HCT116 (cell line): ENCODE measurements around the gene PDE6B. TPM values are rescaled to one million over a fixed set of nuclear protein-coding genes. Genes with fewer than 3 reads are reported as not detected.

Experiments used
- ATAC-seq: fragments of 200-7000 bp; cut with Tn5 transposase; 2 replicates; pipeline ENCODE4 v1.9.1; 2020; ENCODE audit warnings: mild to moderate bottlenecking, moderate library complexity
- BruUV-seq: library from RNA; stranded (reverse); fragments of 400-500 nt; replicated peaks from 2 replicates; lab custom pipeline; 2021; lab: Mats Ljungman, UMichigan
- CTCF ChIA-PET: fragments of 300-600 bp; sonication (Branson Sonifier 250); formaldehyde crosslinking; loops from one replicate; lab custom pipeline; 2021; ENCODE audit warnings: antibody characterized with exemption; lab: Charles Lee
- POLR2A ChIA-PET: fragments of 300-600, 350-600 bp; sonication (Branson Sonifier 250); formaldehyde crosslinking; loops from one replicate; lab custom pipeline; 2021; ENCODE audit warnings: antibody characterized with exemption; lab: Charles Lee
- RAD21 ChIA-PET, 2 experiments: fragments of 300-600 bp; sonication (Branson Sonifier 250); formaldehyde crosslinking; loops; one replicate each; lab custom pipeline; 2023; ENCODE audit warnings: low total read pairs in 2 of 2; ENCODE audit not compliant: uncharacterized antibody in 2 of 2, unreplicated experiment in 2 of 2, low non-redundant PET in 1 of 2; lab: Charles Lee
- DNase-seq: peaks from one replicate; pipeline ENCODE4 v3.0.0-alpha.2; 2010; ENCODE audit warnings: low read depth, low spot score
- H2AFZ ChIP-seq: fragments of 200-600 bp; shearing (Covaris generic), sonication (generic); 2 replicates; pipeline ENCODE4 v1.6.1; 2017; ENCODE audit warnings: low read depth, mixed run types, mixed read lengths, antibody characterized with exemption, low read length; ENCODE audit not compliant: poor library complexity, severe bottlenecking
- H3K27ac ChIP-seq: 2 replicates; pipeline ENCODE4 v1.5.1; 2012; ENCODE audit warnings: low read depth, low read length
- H3K27me3 ChIP-seq: fragments of 200-600 bp; sonication (generic); 2 replicates; pipeline ENCODE4 v1.6.1; 2016; ENCODE audit warnings: mixed run types, low read length, mixed read lengths; ENCODE audit not compliant: insufficient read depth
- H3K36me3 ChIP-seq, 2 experiments: fragments of 200-500 bp in 1 of 2; fragments of 200-600 bp in 1 of 2; sonication (Bioruptor generic) in 1 of 2; sonication (generic) in 1 of 2; 2 replicates each; pipeline versions ENCODE4 v1.5.1 to v1.6.1; 2014 to 2016; ENCODE audit warnings: low read length in 2 of 2, inconsistent platforms in 1 of 2, mixed read lengths in 1 of 2, mixed run types in 1 of 2; ENCODE audit not compliant: insufficient read depth in 2 of 2, control insufficient read depth in 1 of 2
- H3K4me1 ChIP-seq, 2 experiments: fragments of 200-600 bp in 1 of 2; sonication (generic) in 1 of 2; 2 replicates each; pipeline versions ENCODE4 v1.5.1 to v1.6.1; 2012 to 2017; ENCODE audit warnings: low read length in 2 of 2, inconsistent platforms in 1 of 2, mild to moderate bottlenecking in 1 of 2, mixed read lengths in 1 of 2, mixed run types in 1 of 2, moderate library complexity in 1 of 2; ENCODE audit not compliant: insufficient read depth in 2 of 2, control insufficient read depth in 1 of 2
- H3K4me2 ChIP-seq: fragments of 200-600 bp; sonication (generic); 2 replicates; pipeline ENCODE4 v1.6.1; 2017; ENCODE audit warnings: mixed run types, low read length, mixed read lengths
- H3K4me3 ChIP-seq, 2 experiments: fragments of 200-600 bp in 1 of 2; sonication (generic) in 1 of 2; replicated peaks in 1 of 2; 2 replicates each; pipeline ENCODE4 v1.5.1; 2011 to 2016; ENCODE audit warnings: low read length in 2 of 2, control low read depth in 1 of 2, low read depth in 1 of 2, mild to moderate bottlenecking in 1 of 2, mixed read lengths in 1 of 2, mixed run types in 1 of 2
- H3K79me2 ChIP-seq: fragments of 200-600 bp; sonication (generic); 2 replicates; pipeline ENCODE4 v1.6.1; 2017; ENCODE audit warnings: mild to moderate bottlenecking, mixed run types, low read length, moderate library complexity, mixed read lengths; ENCODE audit not compliant: insufficient read depth
- H3K9ac ChIP-seq: fragments of 200-600 bp; sonication (generic); 2 replicates; pipeline ENCODE4 v1.6.1; 2016; ENCODE audit warnings: low read length, mixed read lengths
- H3K9me2 ChIP-seq: fragments of 200-600 bp; sonication (generic), shearing (Covaris generic); 2 replicates; pipeline ENCODE4 v1.6.1; 2017; ENCODE audit warnings: mixed run types, mild to moderate bottlenecking, moderate library complexity; ENCODE audit not compliant: insufficient read depth
- H3K9me3 ChIP-seq, 2 experiments: fragments of 200-500 bp in 1 of 2; fragments of 200-600 bp in 1 of 2; sonication (Bioruptor generic) in 1 of 2; sonication (generic) in 1 of 2; 2 replicates each; pipeline ENCODE4 v1.6.1; 2014 to 2017; ENCODE audit warnings: low read length in 2 of 2, mixed read lengths in 2 of 2, inconsistent platforms in 1 of 2, low read depth in 1 of 2, mild to moderate bottlenecking in 1 of 2, mixed run types in 1 of 2, moderate library complexity in 1 of 2; ENCODE audit not compliant: control insufficient read depth in 1 of 2, insufficient read depth in 1 of 2
- H4K20me1 ChIP-seq: fragments of 200-600 bp; sonication (generic), shearing (Covaris generic); 2 replicates; pipeline ENCODE4 v1.6.1; 2017; ENCODE audit warnings: mixed run types, mild to moderate bottlenecking, moderate library complexity; ENCODE audit not compliant: insufficient read depth
- CBX3 ChIP-seq: IDR thresholded peaks from 2 replicates; pipeline ENCODE4 v1.6.1; 2012; ENCODE audit warnings: low read depth
- EGR1 ChIP-seq: IDR thresholded peaks from 2 replicates; pipeline ENCODE4 v1.6.1; 2012; ENCODE audit warnings: low read depth
- ELF1 ChIP-seq: IDR thresholded peaks from 2 replicates; pipeline ENCODE4 v1.6.1; 2012; ENCODE audit warnings: low read depth, borderline replicate concordance
- EZH2 ChIP-seq: fragments of 200-600 bp; sonication (generic); IDR thresholded peaks from 2 replicates; pipeline ENCODE4 v1.6.1; 2017; ENCODE audit warnings: antibody characterized with exemption, mixed run types
- EZH2phosphoT487 ChIP-seq: fragments of 200-600 bp; IDR thresholded peaks from 2 replicates; pipeline ENCODE4 v1.6.1; 2018; ENCODE audit warnings: antibody characterized with exemption, borderline replicate concordance
- JUND ChIP-seq: IDR thresholded peaks from 2 replicates; pipeline ENCODE4 v1.6.1; 2012
- MAX ChIP-seq: IDR thresholded peaks from 2 replicates; pipeline ENCODE4 v1.6.1; 2012
- POLR2A ChIP-seq: IDR thresholded peaks from 2 replicates; pipeline ENCODE4 v1.7.0; 2011; ENCODE audit warnings: borderline replicate concordance; ENCODE audit not compliant: insufficient read depth, insufficient read length; ENCODE audit errors: extremely low read depth
- RAD21 ChIP-seq: IDR thresholded peaks from 2 replicates; pipeline ENCODE4 v1.6.1; 2012; ENCODE audit warnings: low read depth, mild to moderate bottlenecking
- SIN3A ChIP-seq: IDR thresholded peaks from 2 replicates; pipeline ENCODE4 v1.6.1; 2012; ENCODE audit warnings: low read depth
- SP1 ChIP-seq: IDR thresholded peaks from 2 replicates; pipeline ENCODE4 v1.6.1; 2012; ENCODE audit warnings: low read depth
- SRF ChIP-seq: IDR thresholded peaks from 2 replicates; pipeline ENCODE4 v1.6.1; 2012; ENCODE audit warnings: low read depth
- YY1 ChIP-seq: IDR thresholded peaks from 2 replicates; pipeline ENCODE4 v1.6.1; 2011; ENCODE audit warnings: low read length, low read depth, moderate library complexity, mild to moderate bottlenecking; ENCODE audit not compliant: insufficient replicate concordance; ENCODE audit errors: extremely low read depth
- ZBTB33 ChIP-seq: IDR thresholded peaks from 2 replicates; pipeline ENCODE4 v1.6.1; 2011; ENCODE audit warnings: mild to moderate bottlenecking, low read length, moderate library complexity; ENCODE audit not compliant: insufficient replicate concordance; ENCODE audit errors: extremely low read depth
- ZFX ChIP-seq: fragments of 450-650 bp; IDR thresholded peaks from 2 replicates; pipeline ENCODE4 v1.6.1; 2017
- ZNF274 ChIP-seq: fragments of 200-500 bp; sonication (Bioruptor generic); IDR thresholded peaks from 2 replicates; pipeline ENCODE4 v1.6.1; 2014; ENCODE audit warnings: mild to moderate bottlenecking, low read depth, low read length, inconsistent platforms
- intact Hi-C: fragments of 100-400 bp; cut with micrococcal nuclease; formaldehyde crosslinking; loops from 2 replicates; pipeline ENCODE4 v1.10.0; 2022
- total RNA-seq: library from RNA; stranded (reverse); gene quantifications from one replicate; pipeline ENCODE4 v1.2.1, GENCODE V29; 2021; ENCODE audit not compliant: unreplicated experiment

The PDE6B gene
- total RNA-seq, 1 experiment from 2014 or later = not detected

GRCh38 chr4:650461-650860 is 25.1 kb downstream of the PDE6B start:
- POLR2A ChIA-PET = no interaction called here
- BruUV-seq = no TSS peak
- Histone ChIP-seq H3K9me3 (no peaks in the 10 kb centered on the region), H3K9ac (no peak overlapping the region), H3K4me3 (no peak overlapping the region), H3K27me3 (no peaks in the 10 kb centered on the region), H3K4me1 (no peaks in the 10 kb centered on the region), H3K36me3 (no peaks in the 10 kb centered on the region), H4K20me1 (no peaks in the 10 kb centered on the region), H3K27ac (no peak overlapping the region), H3K79me2 (no peaks in the 10 kb centered on the region), H3K4me2 (no peak overlapping the region), H2AFZ (no peak overlapping the region), H3K9me2 (no peaks in the 10 kb centered on the region)
- intact Hi-C loops = no loop called here
- ATAC-seq (no peak), DNase-seq (no peak)
- TF ChIP-seq SRF = no peak
- RAD21 ChIA-PET = no interaction called here
- CTCF ChIA-PET = no interaction called here

GRCh38 chr4:650951-651883 is 25.8 kb downstream of the PDE6B start:
- BruUV-seq = no TSS peak
- Histone ChIP-seq H3K27me3 (no peaks in the 10 kb centered on the region), H3K4me1 (no peaks in the 10 kb centered on the region), H3K9ac (no peak overlapping the region), H3K9me2 (no peaks in the 10 kb centered on the region), H3K4me3 (no peak overlapping the region), H4K20me1 (no peaks in the 10 kb centered on the region), H3K36me3 (no peaks in the 10 kb centered on the region), H3K4me2 (no peak overlapping the region), H3K27ac (no peak overlapping the region), H3K79me2 (no peaks in the 10 kb centered on the region), H3K9me3 (no peaks in the 10 kb centered on the region), H2AFZ (no peak overlapping the region)
- CTCF ChIA-PET = no interaction called here
- intact Hi-C loops = no loop called here
- RAD21 ChIA-PET = no interaction called here
- POLR2A ChIA-PET = no interaction called here
- ATAC-seq (no peak; the same call in 1 of the 2 replicates), DNase-seq (no peak)
- no peak for TF ChIP-seq EZH2phosphoT487
- no peak for TF ChIP-seq SP1
- no peak for TF ChIP-seq YY1
- no peak for TF ChIP-seq POLR2A
- TF ChIP-seq ZNF274 = no peak
- no peak for TF ChIP-seq EZH2
- no peak for TF ChIP-seq EGR1
- TF ChIP-seq SIN3A = no peak
- no peak for TF ChIP-seq RAD21
- no peak for TF ChIP-seq ZBTB33
- TF ChIP-seq ELF1 = no peak
- no peak for TF ChIP-seq CBX3
- no peak for TF ChIP-seq MAX
- no peak for TF ChIP-seq JUND
- no peak for TF ChIP-seq SRF
- TF ChIP-seq ZFX = no peak
